ENCODE data around the gene TRIO. TPM values are rescaled to one million over a fixed set of nuclear protein-coding genes. Genes with fewer than 3 reads are reported as not detected.

The TRIO gene
- total and polyA plus RNA-seq, 8 donors: 84.4 to 151 (median 93.7) TPM

- DNase-seq (no peak), ATAC-seq (no peak)
- intact Hi-C loops (cut with DNase I): no loop called here
- Histone ChIP-seq H3K4me1 (no peaks in the 10 kb centered on the region), H3K4me3 (no peak overlapping the region), H3K36me3 (peaks cover 0 to 83% of the 10 kb centered on the region in 2 donors), H3K9me3 (no peaks in the 10 kb centered on the region), H3K27me3 (no peaks in the 10 kb centered on the region), H3K27ac (no peak overlapping the region)
- TF ChIP-seq, protein P1, sequence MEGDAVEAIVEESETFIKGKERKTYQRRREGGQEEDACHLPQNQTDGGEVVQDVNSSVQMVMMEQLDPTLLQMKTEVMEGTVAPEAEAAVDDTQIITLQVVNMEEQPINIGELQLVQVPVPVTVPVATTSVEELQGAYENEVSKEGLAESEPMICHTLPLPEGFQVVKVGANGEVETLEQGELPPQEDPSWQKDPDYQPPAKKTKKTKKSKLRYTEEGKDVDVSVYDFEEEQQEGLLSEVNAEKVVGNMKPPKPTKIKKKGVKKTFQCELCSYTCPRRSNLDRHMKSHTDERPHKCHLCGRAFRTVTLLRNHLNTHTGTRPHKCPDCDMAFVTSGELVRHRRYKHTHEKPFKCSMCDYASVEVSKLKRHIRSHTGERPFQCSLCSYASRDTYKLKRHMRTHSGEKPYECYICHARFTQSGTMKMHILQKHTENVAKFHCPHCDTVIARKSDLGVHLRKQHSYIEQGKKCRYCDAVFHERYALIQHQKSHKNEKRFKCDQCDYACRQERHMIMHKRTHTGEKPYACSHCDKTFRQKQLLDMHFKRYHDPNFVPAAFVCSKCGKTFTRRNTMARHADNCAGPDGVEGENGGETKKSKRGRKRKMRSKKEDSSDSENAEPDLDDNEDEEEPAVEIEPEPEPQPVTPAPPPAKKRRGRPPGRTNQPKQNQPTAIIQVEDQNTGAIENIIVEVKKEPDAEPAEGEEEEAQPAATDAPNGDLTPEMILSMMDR (IDR thresholded peaks at IDR 0.05): no peak
Observed at GRCh38 chr5:14407746-14408175, 264.6 kb downstream of the TRIO start.

- no peak for ATAC-seq
- intact Hi-C loops (cut with DNase I): no loop called here
- H3K27me3 ChIP-seq: no peaks in the 10 kb centered on the region
- no peak overlapping the region for H3K27ac ChIP-seq
- peaks cover 0 to 95% of the 10 kb centered on the region in 2 donors for H3K36me3 ChIP-seq
- no peaks in the 10 kb centered on the region for H3K4me1 ChIP-seq
- DNase-seq: no peak
- H3K4me3 ChIP-seq: no peak overlapping the region
- H3K9me3 ChIP-seq: no peaks in the 10 kb centered on the region
- TF ChIP-seq, protein P1 (IDR thresholded peaks at IDR 0.05): no peak
Observed at GRCh38 chr5:14408969-14409586, 265.9 kb downstream of the TRIO start.

- Histone ChIP-seq H3K36me3 (peaks cover 0 to 95% of the 10 kb centered on the region in 2 donors), H3K27me3 (no peaks in the 10 kb centered on the region), H3K27ac (no peak overlapping the region), H3K9me3 (no peaks in the 10 kb centered on the region), H3K4me3 (no peak overlapping the region), H3K4me1 (no peaks in the 10 kb centered on the region)
- DNase-seq (no peak), ATAC-seq (no peak)
- TF ChIP-seq, protein P1 (IDR thresholded peaks at IDR 0.05): no peak
- intact Hi-C loops (cut with DNase I): no loop called here
Observed at GRCh38 chr5:14410068-14410393, 266.9 kb downstream of the TRIO start.

GRCh38 chr5:14410394-14411201, 267.5 kb downstream of the TRIO start:
- peaks cover 0 to 93% of the 10 kb centered on the region in 2 donors for H3K36me3 ChIP-seq
- TF ChIP-seq, protein P1 (IDR thresholded peaks at IDR 0.05): no peak
- intact Hi-C loops (cut with DNase I): no loop called here
- DNase-seq (no peak), ATAC-seq (peak; percentile 51)
- no peaks in the 10 kb centered on the region for H3K4me1 ChIP-seq
- H3K27ac ChIP-seq: no peak overlapping the region
- H3K4me3 ChIP-seq: no peak overlapping the region
- H3K27me3 ChIP-seq: no peaks in the 10 kb centered on the region
- no peaks in the 10 kb centered on the region for H3K9me3 ChIP-seq

DNA sequence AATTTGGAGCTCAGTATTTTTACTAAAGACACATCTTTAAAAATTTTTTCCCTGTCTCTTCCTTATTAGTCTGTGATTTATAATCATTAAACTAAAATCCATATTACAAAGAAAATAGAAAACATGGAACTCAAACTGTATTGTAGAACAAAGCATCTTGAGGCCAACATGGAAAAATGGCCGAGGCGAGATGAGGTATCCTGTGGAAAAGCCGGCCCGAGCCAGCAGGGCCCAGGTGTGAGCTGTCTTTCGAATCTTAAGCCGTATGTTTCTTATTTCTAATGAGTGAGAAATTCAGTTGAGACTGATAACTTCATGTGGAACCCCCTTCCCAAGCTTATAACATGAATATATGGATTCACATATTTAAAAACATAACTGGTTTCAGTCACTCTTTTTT, 268.1 kb downstream of the TRIO start:
- TF ChIP-seq, protein P1 (IDR thresholded peaks at IDR 0.05): no peak
- H3K36me3 ChIP-seq: peaks cover 0 to 93% of the 10 kb centered on the region in 2 donors
- DNase-seq: no peak
- intact Hi-C loops (cut with DNase I): no loop called here
- no peaks in the 10 kb centered on the region for H3K9me3 ChIP-seq
- no peaks in the 10 kb centered on the region for H3K27me3 ChIP-seq
- H3K27ac ChIP-seq: no peak overlapping the region
- ATAC-seq: no peak
- H3K4me1 ChIP-seq: no peaks in the 10 kb centered on the region
- H3K4me3 ChIP-seq: no peak overlapping the region

All from left lung (tissue), 10 donors.